DOHH2 (cell line): ENCODE measurements around the gene TSHZ3.

ENCODE experiments used
- H3F3A ChIP-seq: fragments of 200-600 bp; sonication (generic), shearing (Covaris generic); 2 replicates; pipeline ENCODE4 v1.6.0; 2016; ENCODE audit warnings: antibody characterized with exemption, mild to moderate bottlenecking; ENCODE audit not compliant: control insufficient read depth, insufficient read depth
- H3K27ac ChIP-seq: fragments of 200-600 bp; sonication (generic); 2 replicates; pipeline ENCODE4 v1.5.1; 2014; ENCODE audit warnings: low read depth, mild to moderate bottlenecking, low read length, moderate library complexity
- H3K27me3 ChIP-seq: fragments of 200-600 bp; sonication (generic); 2 replicates; pipeline ENCODE4 v1.6.1; 2014; ENCODE audit warnings: mild to moderate bottlenecking, low read length, mixed read lengths; ENCODE audit not compliant: control insufficient read depth
- H3K36me3 ChIP-seq: fragments of 200-600 bp; sonication (generic); 2 replicates; pipeline ENCODE4 v1.6.1; 2014; ENCODE audit warnings: mild to moderate bottlenecking, low read length, moderate library complexity, mixed read lengths; ENCODE audit not compliant: control insufficient read depth
- H3K4me1 ChIP-seq: fragments of 200-600 bp; sonication (generic); 2 replicates; pipeline ENCODE4 v1.6.1; 2014; ENCODE audit warnings: mild to moderate bottlenecking, low read length, mixed read lengths; ENCODE audit not compliant: control insufficient read depth
- H3K4me2 ChIP-seq: fragments of 200-600 bp; sonication (generic); 2 replicates; pipeline ENCODE4 v1.6.0; 2014; ENCODE audit warnings: mild to moderate bottlenecking, low read length, moderate library complexity
- H3K4me3 ChIP-seq: fragments of 200-600 bp; sonication (generic); 2 replicates; pipeline ENCODE4 v1.5.1; 2014; ENCODE audit warnings: mild to moderate bottlenecking, low read length, mixed read lengths
- H3K79me2 ChIP-seq: fragments of 200-600 bp; sonication (generic); 2 replicates; pipeline ENCODE4 v1.6.1; 2014; ENCODE audit warnings: mild to moderate bottlenecking, low read length, mixed read lengths; ENCODE audit not compliant: control insufficient read depth
- H3K9me2 ChIP-seq: fragments of 200-600 bp; sonication (generic); replicated peaks from 2 replicates; pipeline ENCODE4 v1.6.1; 2014; ENCODE audit warnings: mild to moderate bottlenecking, low read length, mixed read lengths; ENCODE audit not compliant: control insufficient read depth
- H3K9me3 ChIP-seq: fragments of 200-600 bp; sonication (generic); 2 replicates; pipeline ENCODE4 v1.6.1; 2014; ENCODE audit warnings: antibody characterized with exemption, low read length, mixed read lengths; ENCODE audit not compliant: control insufficient read depth, insufficient read depth
- H4K20me1 ChIP-seq: fragments of 200-600 bp; sonication (generic); 2 replicates; pipeline ENCODE4 v1.6.0; 2014; ENCODE audit warnings: low read depth, mild to moderate bottlenecking, antibody characterized with exemption, low read length, moderate library complexity; ENCODE audit not compliant: control insufficient read depth, insufficient read depth
- CTCF ChIP-seq: fragments of 200-600 bp; sonication (generic); IDR thresholded peaks from one replicate; pipeline ENCODE4 v1.5.1; 2014; ENCODE audit warnings: antibody characterized with exemption, mild to moderate bottlenecking, low read depth, low read length; ENCODE audit not compliant: poor library complexity, severe bottlenecking
- EZH2phosphoT487 ChIP-seq: fragments of 200-600 bp; sonication (generic); IDR thresholded peaks from 2 replicates; pipeline ENCODE4 v1.6.1; 2017; ENCODE audit warnings: borderline replicate concordance, mild to moderate bottlenecking, antibody characterized with exemption, low read length, moderate library complexity, mixed read lengths

TSHZ3 gene

GRCh38 chr19:31253526-31254179 lies 95.6 kb downstream of the TSHZ3 start:
- TF ChIP-seq EZH2phosphoT487 = no peak
- TF ChIP-seq CTCF = no peak
- H3K36me3 ChIP-seq = no peaks in the 10 kb centered on the region
- no peaks in the 10 kb centered on the region for H3F3A ChIP-seq
- no peaks in the 10 kb centered on the region for H3K27me3 ChIP-seq
- no peaks in the 10 kb centered on the region for H4K20me1 ChIP-seq
- no peak overlapping the region for H3K4me2 ChIP-seq
- H3K9me3 ChIP-seq = no peaks in the 10 kb centered on the region; the same call in 1 of the 2 replicates
- H3K4me1 ChIP-seq = no peaks in the 10 kb centered on the region
- no peak overlapping the region for H3K27ac ChIP-seq
- H3K9me2 ChIP-seq = no peaks in the 10 kb centered on the region
- H3K79me2 ChIP-seq = no peaks in the 10 kb centered on the region
- H3K4me3 ChIP-seq = no peak overlapping the region

- Histone ChIP-seq H3K79me2 (no peaks in the 10 kb centered on the region), H3K9me3 (no peaks in the 10 kb centered on the region; the same call in 1 of the 2 replicates), H3K4me2 (no peak overlapping the region), H3F3A (no peaks in the 10 kb centered on the region), H3K4me1 (no peaks in the 10 kb centered on the region), H3K36me3 (no peaks in the 10 kb centered on the region), H3K27me3 (no peaks in the 10 kb centered on the region), H3K4me3 (no peak overlapping the region), H3K27ac (no peak overlapping the region), H3K9me2 (no peaks in the 10 kb centered on the region), H4K20me1 (no peaks in the 10 kb centered on the region)
- TF ChIP-seq CTCF (no peak), EZH2phosphoT487 (no peak)
Measured at GRCh38 chr19:31252441-31252840, 96.8 kb downstream of the TSHZ3 start.

GRCh38 chr19:31249217-31249616 lies 100.0 kb downstream of the TSHZ3 start:
- Histone ChIP-seq H3K79me2 (no peaks in the 10 kb centered on the region), H3K27ac (no peak overlapping the region), H3K4me1 (no peaks in the 10 kb centered on the region), H3F3A (no peaks in the 10 kb centered on the region), H3K27me3 (no peaks in the 10 kb centered on the region), H3K9me2 (no peaks in the 10 kb centered on the region), H3K4me3 (no peak overlapping the region), H4K20me1 (no peaks in the 10 kb centered on the region), H3K36me3 (no peaks in the 10 kb centered on the region), H3K9me3 (no peaks in the 10 kb centered on the region), H3K4me2 (no peak overlapping the region)
- no peak for TF ChIP-seq CTCF
- TF ChIP-seq EZH2phosphoT487 = no peak

GRCh38 chr19:31235806-31236205 lies 113.4 kb downstream of the TSHZ3 start:
- no peaks in the 10 kb centered on the region for H3K9me2 ChIP-seq
- no peak overlapping the region for H3K27ac ChIP-seq
- no peaks in the 10 kb centered on the region for H3K9me3 ChIP-seq
- H4K20me1 ChIP-seq = no peaks in the 10 kb centered on the region
- no peaks in the 10 kb centered on the region for H3F3A ChIP-seq
- H3K36me3 ChIP-seq = no peaks in the 10 kb centered on the region
- no peak overlapping the region for H3K4me3 ChIP-seq
- H3K4me2 ChIP-seq = no peak overlapping the region
- no peaks in the 10 kb centered on the region for H3K79me2 ChIP-seq
- TF ChIP-seq CTCF (no peak), EZH2phosphoT487 (no peak)
- no peaks in the 10 kb centered on the region for H3K27me3 ChIP-seq
- H3K4me1 ChIP-seq = no peaks in the 10 kb centered on the region
